OCI-M2 (cell line): ENCODE measurements around the gene DGUOK.
A peak's percentile ranks its signal among the peaks of the same experiment; 100 is the strongest.
"Not testable (repeated sequence)": the region's sequence is repeated elsewhere in the genome, so short reads cannot be mapped to it uniquely, and the experiment has no call there.

ENCODE experiments used
- DNase-seq: peaks from one replicate; lab custom pipeline; 2025; ENCODE audit not compliant: unreplicated experiment; lab: John Stamatoyannopoulos, UW

Gene DGUOK

DNA sequence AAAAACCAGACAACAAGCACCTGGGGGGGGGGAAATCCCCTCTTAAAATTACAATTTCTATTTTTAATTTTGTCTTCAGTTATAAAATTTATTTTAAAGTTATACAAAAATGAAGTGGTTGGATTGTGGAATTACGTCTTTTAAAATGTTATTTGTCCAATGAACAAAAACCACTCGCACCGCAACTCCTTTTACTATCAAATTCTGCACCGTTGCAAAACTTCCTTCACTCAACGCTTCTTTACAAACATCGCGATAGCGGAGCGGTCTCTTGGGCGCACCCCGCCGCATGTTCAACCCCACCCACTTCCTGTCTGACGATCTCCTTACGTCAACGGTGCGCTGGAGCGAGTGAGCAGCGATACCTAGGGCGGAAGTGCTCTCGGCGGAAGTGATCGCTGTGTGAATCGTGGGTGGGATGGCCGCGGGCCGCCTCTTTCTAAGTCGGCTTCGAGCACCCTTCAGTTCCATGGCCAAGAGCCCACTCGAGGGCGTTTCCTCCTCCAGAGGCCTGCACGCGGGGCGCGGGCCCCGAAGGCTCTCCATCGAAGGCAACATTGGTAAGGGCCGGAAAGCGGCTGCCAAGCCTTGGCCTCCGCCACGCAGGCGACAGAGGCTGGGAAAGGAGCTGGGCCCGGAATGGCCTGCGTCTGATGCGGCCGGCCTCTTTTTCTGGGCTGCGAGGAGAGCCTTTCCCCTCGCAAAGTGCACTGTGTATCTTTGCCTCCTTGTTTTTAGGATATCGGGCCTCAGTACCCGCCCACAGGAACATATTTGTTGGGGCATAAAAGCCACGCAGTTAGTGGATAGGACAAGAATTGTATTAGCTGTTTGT lies at the start of gene DGUOK:
Gene DGUOK, plus strand, starts transcription at position 388 of the 835 bp plus-strand sequence. Its CDS starts 31 bp downstream, at position 419.
- DNase-seq = peak; percentile 65

DNA sequence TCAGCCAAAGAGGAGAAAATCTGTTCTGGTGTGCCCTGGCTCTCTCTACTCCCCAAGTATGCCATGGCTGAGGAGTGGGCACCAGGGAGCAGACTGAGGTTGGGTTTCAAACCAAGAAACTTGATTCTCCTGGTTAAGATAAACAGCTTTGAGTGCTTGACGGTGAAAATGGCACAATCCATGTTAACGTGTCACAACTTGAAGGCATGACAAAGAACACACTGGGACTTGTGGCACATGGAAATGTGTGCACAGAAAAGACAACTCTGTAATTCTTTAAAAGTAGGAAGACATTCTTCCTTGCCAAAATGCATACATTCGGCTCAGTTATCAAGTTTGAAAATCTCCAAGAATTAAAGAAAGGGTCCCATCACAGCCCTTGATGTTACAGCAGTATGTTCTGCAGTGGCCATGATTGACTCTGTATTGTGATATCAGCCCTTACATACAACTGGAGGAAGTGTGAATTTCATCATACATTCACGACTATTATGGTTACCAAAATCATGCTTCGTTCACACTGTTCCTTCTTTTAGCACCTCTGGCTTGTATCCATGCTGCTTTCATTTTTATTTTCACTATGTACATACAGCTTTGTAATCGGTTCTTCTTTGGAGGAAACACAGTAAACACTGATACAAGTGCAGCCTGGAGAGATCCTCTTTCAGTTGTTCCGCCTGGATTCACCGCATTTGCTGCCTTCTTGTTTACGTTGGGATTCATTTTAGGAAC lies 49.4 kb upstream of the DGUOK start:
- no peak for DNase-seq

DNA sequence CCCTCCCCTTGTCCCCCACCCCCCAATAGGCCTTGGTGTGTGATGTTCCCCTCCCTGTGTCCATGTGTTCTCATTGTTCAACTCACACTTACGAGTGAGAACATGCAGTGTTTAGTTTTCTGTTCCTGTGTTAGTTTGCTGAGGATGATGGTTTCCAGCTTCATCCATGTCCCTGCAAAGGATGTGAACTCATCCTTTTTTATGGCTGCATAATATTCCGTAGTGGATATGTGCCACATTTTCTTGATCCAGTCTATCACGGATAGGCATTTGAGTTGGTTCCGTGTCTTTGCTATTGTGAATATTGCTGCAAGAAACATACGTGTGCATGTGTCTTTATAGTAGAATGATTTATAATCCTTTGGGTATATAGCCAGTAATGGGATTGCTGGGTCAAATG lies 48.7 kb upstream of the DGUOK start:
- not testable (repeated sequence) for DNase-seq

DNA sequence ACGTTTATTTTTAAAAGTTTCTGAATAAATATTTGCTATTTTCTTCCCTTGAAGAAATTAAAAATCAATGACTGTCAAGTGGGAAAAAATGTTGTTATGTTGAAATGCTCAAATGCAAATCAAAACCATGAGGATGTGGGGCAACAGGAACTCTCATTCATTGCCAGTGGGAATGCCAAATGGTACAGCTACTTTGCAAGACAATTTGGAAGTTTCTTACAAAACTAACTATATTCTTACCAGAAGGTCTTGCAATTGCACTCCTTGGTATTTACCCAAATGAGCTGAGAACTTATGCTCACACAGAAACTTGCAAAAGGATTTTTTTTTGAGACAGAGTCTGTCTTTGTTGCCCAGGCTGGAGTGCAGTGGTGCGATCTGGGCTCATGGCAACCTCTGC lies 41.3 kb upstream of the DGUOK start:
- no peak for DNase-seq

DNA sequence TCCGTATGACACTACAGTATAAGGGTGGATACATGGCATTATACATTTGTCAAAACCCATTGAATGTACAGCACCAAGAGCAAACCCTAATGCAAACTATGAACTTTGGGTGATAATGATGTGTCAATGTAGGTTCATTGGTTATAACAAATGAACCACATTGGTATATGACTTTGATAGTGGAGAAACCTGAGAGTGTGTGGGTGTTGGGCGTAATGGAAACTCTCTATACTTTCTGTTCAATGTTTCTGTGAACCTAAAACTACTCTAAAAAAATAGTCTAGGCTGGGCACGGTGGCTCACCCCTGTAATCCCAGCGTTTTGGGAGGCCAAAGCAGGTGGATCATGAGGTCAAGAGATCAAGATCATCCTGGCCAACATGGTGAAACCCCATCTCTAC lies 40.3 kb upstream of the DGUOK start:
- no peak for DNase-seq

DNA sequence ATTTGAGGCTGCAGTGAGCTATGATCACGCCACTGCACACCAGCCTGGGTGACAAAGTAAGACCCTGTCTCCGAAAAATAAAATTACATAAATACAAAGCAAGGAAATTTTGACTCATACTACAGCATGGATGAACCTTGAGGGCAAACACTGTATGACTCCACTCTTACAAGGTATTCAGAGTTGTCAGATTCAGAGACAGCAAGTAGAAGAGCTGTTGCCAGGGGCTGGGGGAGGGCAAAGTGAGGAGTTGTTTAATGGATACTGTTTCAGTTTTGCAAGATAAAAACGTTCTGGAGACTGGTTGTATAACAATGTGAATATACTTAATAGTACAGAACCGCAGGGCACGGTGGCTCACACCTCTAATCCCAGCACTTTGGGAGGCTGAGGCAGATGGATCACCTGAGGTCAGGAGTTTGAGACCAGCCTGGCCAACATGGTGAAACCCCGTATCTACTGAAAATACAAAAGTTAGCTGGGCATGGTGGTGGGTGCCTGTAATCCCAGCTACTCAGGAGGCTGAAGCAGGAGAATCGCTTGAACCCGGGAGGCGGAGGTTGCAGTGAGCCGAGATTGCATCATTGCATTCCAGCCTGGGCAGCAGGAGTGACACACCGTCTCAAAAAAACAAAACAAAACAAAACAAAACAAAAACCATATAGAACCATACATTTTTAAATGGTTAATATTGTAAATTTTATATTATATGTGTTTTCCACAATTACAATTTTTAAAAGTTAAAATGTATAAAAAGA lies 38.9 kb upstream of the DGUOK start:
- DNase-seq = not testable (repeated sequence)

DNA sequence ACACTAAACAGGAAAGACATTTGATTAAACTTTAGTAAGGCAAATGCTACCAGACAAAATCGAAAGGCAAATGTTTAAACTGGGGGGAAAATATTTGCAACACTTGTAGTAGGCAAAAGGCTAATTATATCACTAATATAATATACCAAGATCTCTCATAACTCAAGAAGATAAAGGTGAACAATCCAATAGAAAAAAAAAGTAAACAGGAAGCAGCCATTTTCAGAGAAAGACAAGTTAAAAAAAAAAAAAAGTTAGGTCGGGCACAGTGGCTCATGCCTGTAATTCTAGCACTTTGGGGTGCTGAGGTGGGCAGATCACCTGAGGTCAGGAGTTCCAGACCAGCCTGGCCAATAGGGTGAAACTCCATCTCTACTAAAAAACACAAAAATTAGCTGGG lies 38.3 kb upstream of the DGUOK start:
- no peak for DNase-seq

DNA sequence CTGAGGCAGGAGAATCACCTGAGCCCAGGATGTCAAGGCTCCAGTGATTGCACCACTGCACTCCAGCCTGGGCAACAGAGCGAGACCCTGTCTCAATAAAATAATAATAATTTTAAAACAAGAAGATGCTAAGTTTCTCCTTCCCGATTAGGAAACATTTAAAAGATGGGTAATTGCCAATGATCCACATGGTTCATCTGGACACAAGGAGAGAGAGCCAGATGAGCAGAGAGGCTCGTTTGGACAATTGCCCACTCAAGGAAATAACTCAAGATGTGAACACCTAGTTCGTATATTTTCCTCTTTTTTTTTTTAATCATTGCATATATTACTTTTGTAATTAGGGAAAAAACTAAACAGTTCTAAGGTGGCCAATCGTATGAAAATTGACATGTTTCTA lies 37.5 kb upstream of the DGUOK start:
- DNase-seq = no peak

DNA sequence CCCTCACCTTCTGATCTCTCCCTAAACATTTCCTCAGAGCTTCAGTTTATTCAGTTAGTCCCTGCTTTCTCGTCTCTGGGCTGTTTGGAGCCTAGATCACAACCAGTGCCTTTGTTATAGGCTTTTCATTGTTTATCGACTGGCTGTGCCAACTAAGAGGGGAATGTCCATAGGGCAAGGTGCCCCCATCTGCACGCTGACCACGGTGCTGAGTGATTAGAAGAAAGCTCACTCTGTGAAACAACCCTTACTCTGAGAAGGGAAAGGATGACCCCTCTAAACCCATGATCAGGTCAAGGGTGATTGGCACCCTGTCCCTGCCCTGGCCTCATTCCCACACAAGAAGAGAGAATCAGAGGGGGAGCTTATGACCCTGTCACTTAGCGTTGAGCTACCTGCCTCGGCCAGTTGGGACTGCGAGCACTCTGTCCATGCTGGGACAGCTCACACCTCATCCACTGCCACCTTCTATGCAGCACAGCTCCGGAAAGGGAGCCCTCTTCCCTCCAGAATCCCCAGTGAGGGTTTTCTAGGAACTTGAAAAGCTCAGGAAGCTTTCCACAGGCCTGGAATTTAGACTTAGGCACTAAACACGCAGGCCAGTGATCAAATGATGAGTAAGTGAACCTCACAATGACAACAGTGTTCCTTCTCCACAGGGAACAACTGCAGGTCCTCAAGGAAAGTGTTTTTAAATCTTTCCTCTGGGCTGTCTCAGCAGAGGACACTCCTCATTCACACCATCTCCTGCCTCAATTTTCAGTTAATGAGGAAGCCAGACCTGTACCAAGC lies 36.2 kb upstream of the DGUOK start:
- DNase-seq = no peak

DNA sequence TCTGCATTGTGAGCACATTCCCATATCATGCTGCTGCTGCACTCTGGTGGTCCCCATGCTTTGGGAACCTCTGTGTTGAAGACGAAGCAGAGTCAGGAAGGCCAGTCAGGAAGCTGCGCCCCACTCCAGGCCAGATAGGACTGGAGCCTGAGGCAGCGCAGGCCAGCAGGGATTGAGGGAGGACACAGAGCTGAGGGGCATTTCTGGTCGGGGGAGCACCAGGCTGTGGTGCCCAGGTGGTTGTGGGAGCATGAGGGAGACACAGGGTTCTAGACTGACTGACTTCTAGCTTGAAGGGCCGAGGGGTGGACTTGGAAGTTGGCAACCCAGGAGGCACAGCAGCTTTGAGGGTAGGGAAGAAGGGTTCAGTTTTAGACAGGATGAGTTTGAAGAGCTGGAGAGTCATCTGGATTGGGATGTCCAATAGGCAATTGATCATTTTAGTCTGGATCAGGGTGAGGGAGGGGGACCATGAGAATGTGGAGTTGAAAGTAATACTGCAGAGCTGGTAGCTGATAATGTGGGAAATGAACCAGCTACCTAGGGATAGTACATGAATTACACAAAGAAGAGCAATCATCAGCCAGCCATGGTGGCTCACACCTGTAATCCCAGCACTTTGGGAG lies 35.3 kb upstream of the DGUOK start:
- DNase-seq = no peak

DNA sequence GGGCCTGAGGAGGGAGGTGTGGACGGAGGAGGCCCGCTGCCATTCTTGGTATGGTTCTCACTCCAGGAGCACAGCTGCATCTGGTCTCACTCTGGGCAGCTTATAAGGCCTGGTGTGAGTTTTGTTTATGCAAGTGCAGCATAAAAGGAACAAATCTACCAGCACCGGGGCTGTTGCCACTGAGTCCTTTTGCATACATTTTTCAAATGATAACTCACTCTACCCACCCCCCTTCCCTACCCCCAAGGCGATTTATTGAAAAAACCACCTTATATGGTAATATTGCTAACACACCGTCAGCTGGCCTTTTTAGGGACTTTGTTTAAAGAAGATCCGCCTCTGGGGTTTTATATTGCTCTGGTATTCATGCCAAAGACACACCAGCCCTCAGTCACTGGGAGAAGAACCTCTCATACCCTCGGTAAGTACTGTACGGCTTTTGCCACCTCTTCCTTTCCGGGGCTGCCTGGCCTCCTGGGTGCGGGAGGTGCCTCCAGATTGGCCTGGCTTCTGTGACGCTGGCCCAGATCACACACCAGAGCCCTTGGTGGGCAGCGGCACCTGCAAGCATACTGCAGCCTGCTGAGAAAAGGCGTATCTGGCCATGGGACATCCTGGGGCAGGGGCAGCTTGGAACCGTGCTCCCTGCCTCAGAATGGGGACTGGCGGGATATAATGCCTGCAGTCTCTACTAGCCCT lies 33.9 kb upstream of the DGUOK start, which contains the start of gene ACTG2:
Gene ACTG2, plus strand, starts transcription at position 378 of the 699 bp plus-strand sequence. CDS start 8,304 bp downstream, outside the sequence.
- DNase-seq = no peak

DNA sequence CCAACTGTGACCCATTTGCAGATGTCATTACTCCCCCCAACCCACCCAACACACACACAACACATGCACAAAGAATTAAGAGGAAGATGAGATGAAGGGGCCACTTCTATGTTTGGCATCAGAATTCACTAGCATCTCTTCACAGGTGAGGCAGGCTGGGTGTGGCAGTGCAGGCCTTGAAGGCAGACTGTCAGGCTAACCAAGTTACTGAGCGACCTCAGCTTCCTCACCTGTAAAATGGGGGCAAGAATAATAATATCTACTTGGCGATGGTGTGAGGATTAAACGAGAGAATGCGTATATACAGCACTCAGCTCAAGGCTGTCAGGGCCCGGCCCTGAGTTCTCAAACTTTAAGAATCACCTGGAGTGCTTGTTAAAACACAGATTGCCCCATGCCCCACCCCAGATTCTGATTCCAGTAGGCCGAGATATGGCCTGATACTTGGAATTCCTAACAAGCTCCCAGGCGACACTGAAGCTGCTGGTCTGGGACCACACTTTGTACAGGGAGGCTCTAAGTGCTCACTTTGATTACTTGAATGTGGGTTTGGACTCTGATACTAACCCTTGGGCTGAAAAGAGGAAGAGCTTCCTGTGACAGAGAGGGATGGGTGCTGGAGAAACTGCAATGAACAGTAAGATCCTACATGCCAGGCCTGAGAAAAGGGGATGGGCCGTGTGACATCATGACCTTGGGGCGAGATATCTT lies 32.8 kb upstream of the DGUOK start:
- no peak for DNase-seq

DNA sequence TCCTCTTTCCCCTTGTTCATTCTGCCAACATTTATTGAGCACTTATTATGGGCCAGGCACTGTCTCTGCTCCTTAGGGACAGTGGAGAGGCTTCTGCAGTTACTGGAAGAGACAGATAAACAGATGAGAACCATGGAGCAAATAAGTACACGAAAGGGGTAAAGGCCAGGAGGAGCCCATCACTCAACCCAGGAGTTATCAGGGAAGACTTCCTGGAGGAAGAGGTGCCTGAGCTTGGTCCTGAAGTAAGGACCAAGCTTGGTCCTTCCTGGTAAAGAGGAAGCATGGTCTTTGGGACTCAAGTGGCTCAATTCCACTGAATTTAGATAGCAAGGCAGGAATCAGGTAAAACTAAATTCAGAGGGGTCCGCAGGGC lies 32.2 kb upstream of the DGUOK start:
- no peak for DNase-seq

DNA sequence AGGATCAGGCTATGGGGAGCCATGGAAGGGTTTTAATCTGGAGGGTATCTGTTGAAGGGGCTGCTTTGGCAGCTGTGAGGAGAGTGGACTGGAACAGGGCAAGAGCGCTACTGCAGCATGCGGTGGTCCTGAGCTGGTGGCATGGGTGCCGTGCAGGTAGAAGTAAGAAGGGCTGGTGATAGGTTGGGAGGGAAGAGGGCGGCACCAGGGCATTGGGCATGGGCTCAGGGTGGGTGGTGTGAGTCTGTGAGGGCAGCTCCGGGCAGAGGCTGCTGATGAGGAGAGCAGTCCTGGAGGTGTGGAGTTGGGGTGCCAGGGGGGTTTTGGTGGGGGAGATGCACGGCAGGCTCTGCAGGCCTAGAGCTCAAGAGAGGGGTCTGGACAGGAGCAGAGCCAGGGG lies 31.8 kb upstream of the DGUOK start:
- no peak for DNase-seq

DNA sequence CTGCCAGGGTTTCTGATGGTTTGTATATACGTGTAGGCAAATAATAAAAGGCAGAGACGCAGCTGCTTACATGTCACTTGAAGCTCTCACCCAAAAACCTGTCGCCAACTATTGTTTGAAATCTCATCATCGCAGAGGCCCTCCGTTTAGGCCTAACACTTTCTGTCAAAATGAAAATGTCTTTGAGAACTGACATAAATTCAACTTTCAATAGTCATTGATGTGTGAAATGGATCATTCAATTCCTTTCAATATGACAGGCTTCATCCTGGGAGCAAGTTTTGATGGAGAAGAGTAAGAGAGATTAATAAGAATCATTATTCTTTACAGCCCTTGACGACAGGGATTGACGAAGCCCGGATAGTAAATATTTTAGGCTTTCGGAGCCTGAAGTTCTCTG lies 31.2 kb upstream of the DGUOK start:
- no peak for DNase-seq

DNA sequence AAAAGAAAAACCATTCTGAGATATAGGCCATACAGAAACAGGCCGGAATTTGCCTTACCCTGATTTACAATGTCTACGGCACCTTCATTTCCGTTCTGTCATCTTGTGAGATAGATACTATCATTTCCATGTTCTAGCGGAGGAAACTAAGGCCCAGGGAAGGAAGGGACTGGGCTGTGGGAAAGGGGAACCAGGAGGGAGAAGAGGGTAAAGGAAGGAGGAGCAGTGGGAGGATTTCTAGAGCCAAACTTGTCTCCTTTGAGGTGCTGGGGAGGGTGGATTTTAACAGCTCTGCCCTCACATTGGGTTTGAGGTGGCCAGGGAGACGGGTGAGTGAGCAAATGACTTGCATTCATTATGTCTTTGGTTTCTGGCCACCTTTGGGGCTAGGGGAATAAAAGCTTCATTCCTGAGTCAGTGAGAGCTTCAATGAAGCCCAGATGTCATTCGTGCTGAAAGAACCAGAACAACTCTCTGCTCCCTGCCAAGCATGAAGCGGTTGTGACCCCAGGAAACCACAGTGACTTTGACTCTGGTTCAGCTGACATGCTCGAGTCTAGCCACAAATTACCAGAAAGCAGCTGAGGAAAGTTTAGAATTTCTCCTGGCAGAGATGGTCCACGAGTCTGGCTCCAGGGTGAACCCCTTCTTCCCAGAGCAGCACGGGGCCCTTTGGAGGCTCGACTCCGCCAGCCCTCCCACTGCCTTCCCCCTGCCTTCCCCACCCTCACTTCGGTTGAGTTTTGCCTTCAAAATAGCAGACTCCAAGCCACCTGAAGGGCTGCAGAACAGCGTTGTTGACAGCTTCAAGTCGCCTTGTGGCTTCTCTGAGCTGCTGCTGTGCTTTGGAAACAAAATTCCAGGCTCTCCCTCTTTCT lies 30.1 kb upstream of the DGUOK start:
- no peak for DNase-seq

DNA sequence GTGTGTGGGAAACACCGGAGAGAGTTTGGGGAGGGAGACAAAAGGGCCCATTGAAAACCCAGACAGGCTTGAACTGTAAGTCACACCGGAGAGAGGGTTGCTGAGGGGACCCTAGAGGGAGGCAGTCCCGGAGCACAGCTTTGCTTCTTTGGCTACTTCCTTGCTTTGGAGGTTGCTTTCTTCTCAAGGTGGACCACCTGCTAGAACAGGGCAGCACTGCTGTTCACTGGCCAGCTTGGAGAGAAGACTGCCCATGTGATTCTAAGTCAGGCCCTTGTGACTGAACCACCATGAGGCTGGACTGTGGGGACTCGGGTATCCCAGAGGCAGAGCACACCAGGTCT lies 29.5 kb upstream of the DGUOK start:
- no peak for DNase-seq

DNA sequence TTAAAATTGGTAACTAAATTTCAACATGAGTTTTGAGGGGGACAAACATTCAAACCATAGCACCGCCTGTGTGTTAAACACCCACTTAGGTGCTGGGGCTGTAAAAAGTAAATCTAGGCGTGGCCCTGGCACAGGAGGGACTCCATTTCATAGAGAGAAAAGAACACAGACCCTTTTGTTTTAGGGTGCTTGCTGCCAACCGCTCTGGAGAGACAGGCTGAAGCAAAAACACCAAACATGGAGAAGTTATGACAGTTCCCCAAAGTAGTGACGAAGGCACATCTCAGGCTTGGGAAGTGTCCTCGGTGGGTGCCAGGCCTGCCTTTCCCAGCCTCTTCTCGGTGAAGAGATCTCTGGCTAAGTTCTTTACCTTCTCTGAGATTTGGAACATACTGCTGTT lies 28.7 kb upstream of the DGUOK start:
- no peak for DNase-seq
